Vagina (tissue), 2 donors: ENCODE measurements around the gene LONP1. TPM values are rescaled to one million over a fixed set of nuclear protein-coding genes. Genes with fewer than 3 reads are reported as not detected.
A peak's percentile ranks its signal among the peaks of the same experiment; 100 is the strongest.
"Not testable (repeated sequence)": the region's sequence is repeated elsewhere in the genome, so short reads cannot be mapped to it uniquely, and the experiment has no call there.

Experiments
- DNase-seq, 2 donors: peaks; one replicate each; pipeline ENCODE4 v3.0.0-alpha.2; 2017; ENCODE audit errors: extremely low spot score in 2 of 2
- H3K27ac ChIP-seq: fragments of 200-600 bp; sonication (generic); one replicate; pipeline ENCODE4 v1.5.1; 2019
- H3K27me3 ChIP-seq: fragments of 200-600 bp; sonication (generic); one replicate; pipeline ENCODE4 v1.5.1; 2019
- H3K36me3 ChIP-seq, 2 donors: fragments of 200-600 bp; sonication (generic); one replicate each; pipeline ENCODE4 v1.5.1; 2017 to 2019
- H3K4me1 ChIP-seq: fragments of 200-600 bp; sonication (generic); one replicate; pipeline ENCODE4 v1.5.1; 2019
- H3K4me3 ChIP-seq, 2 donors: fragments of 200-600 bp; sonication (generic); 1 replicate in 1 of 2; 2 replicates in 1 of 2; pipeline ENCODE4 v1.5.1; 2016 to 2019
- H3K9me3 ChIP-seq: fragments of 200-600 bp; sonication (generic); one replicate; pipeline ENCODE4 v1.5.1; 2019
- POLR2A ChIP-seq, 2 donors: fragments of 450-650 bp; IDR thresholded peaks; one replicate each; pipeline ENCODE4 v1.6.1; 2017; ENCODE audit warnings: antibody characterized with exemption in 2 of 2, mild to moderate bottlenecking in 2 of 2, moderate library complexity in 2 of 2
- POLR2AphosphoS5 ChIP-seq, 2 donors: sonication (generic); formaldehyde crosslinking; IDR thresholded peaks; one replicate each; pipeline ENCODE4 v1.9.0; 2017; ENCODE audit warnings: antibody characterized with exemption in 2 of 2, mild to moderate bottlenecking in 2 of 2, low read depth in 1 of 2; ENCODE audit not compliant: insufficient read depth in 1 of 2
- intact Hi-C: fragments of 100-400 bp; cut with DNase I; formaldehyde crosslinking; loops from one replicate; pipeline ENCODE4 v1.15.1; 2023
- total RNA-seq: library from RNA; depleted of rRNA; stranded (reverse); fragments of >200 nt; gene quantifications from one replicate; pipeline ENCODE4 v1.2.3, GENCODE V29; 2016
- TF ChIP-seq, protein P1 (sequence below), 3 experiments: fragments of 450-650 bp in 2 of 3; fragments of 200-600 bp in 1 of 3; sonication (generic) in 1 of 3; IDR thresholded peaks; one replicate each; pipeline ENCODE4 v1.5.1; 2017 to 2019; ENCODE audit warnings: antibody characterized with exemption in 3 of 3, mild to moderate bottlenecking in 2 of 3, moderate library complexity in 2 of 3

Gene LONP1
- total RNA-seq, 1 donor from 2014 or later: 53.3 TPM

GRCh38 chr19:5742051-5742450 lies 22.1 kb upstream of the LONP1 start:
- intact Hi-C loops: no loop called here
- TF ChIP-seq POLR2A (IDR thresholded peaks at IDR 0.05): no peak
- no peak for TF ChIP-seq POLR2AphosphoS5 (IDR thresholded peaks at IDR 0.05; ENCODE audit: insufficient read depth in 1 of 2, low read depth in 1 of 2)
- TF ChIP-seq, protein P1, sequence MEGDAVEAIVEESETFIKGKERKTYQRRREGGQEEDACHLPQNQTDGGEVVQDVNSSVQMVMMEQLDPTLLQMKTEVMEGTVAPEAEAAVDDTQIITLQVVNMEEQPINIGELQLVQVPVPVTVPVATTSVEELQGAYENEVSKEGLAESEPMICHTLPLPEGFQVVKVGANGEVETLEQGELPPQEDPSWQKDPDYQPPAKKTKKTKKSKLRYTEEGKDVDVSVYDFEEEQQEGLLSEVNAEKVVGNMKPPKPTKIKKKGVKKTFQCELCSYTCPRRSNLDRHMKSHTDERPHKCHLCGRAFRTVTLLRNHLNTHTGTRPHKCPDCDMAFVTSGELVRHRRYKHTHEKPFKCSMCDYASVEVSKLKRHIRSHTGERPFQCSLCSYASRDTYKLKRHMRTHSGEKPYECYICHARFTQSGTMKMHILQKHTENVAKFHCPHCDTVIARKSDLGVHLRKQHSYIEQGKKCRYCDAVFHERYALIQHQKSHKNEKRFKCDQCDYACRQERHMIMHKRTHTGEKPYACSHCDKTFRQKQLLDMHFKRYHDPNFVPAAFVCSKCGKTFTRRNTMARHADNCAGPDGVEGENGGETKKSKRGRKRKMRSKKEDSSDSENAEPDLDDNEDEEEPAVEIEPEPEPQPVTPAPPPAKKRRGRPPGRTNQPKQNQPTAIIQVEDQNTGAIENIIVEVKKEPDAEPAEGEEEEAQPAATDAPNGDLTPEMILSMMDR (IDR thresholded peaks at IDR 0.05): no peak
- no peak overlapping the region for H3K4me3 ChIP-seq

GRCh38 chr19:5738423-5738822 lies 18.5 kb upstream of the LONP1 start:
- no peak overlapping the region for H3K27ac ChIP-seq
- no peaks in the 10 kb centered on the region for H3K4me1 ChIP-seq
- H3K4me3 ChIP-seq: no peak overlapping the region
- TF ChIP-seq POLR2A (IDR thresholded peaks at IDR 0.05): no peak
- H3K27me3 ChIP-seq: no peaks in the 10 kb centered on the region
- intact Hi-C loops: no loop called here
- H3K36me3 ChIP-seq: no peaks in the 10 kb centered on the region
- no peak for DNase-seq
- no peaks in the 10 kb centered on the region for H3K9me3 ChIP-seq

More at GRCh38 chr19:5742051-5742450, 22.1 kb upstream of the LONP1 start:
- Histone ChIP-seq H3K27me3 (no peaks in the 10 kb centered on the region), H3K36me3 (no peaks in the 10 kb centered on the region), H3K9me3 (no peaks in the 10 kb centered on the region), H3K4me1 (no peaks in the 10 kb centered on the region), H3K27ac (no peak overlapping the region)
- no peak for DNase-seq

GRCh38 chr19:5733172-5733571 lies 13.2 kb upstream of the LONP1 start:
- H3K27me3 ChIP-seq, H3K36me3 ChIP-seq, intact Hi-C loops, DNase-seq, H3K4me1 ChIP-seq, H3K9me3 ChIP-seq, H3K27ac ChIP-seq, H3K4me3 ChIP-seq: not testable (repeated sequence)

DNA sequence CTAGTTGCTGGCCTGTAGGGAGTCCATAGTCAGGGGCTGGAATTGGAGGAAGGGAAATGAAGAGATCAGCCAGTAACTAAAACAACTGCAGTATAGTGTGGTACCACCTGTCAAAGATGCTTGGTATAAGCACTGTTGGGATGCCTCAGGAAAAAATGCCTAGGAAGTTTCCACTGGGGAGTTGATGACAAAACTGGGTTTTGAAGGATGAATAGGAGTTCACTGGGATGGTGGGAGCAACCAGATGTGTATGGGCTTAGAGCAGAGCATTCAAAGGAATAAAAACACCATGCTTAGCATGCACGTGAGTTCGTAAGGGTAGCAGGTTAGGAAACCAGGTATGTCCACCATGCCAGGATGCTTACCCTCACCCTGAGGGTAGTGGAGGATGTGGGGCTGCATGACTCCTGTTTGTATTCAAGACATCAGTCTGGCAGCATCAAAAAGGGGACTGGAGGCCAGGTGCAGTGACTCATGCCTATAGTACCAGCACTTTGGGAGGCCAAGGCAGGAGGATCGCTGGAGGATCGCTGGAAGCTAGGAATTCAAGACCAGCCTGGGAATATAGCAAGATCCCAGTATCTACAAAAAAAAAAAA lies 7.6 kb upstream of the LONP1 start:
- no peaks in the 10 kb centered on the region for H3K36me3 ChIP-seq
- DNase-seq: no peak
- H3K27ac ChIP-seq: no peak overlapping the region
- H3K27me3 ChIP-seq: no peaks in the 10 kb centered on the region
- no peaks in the 10 kb centered on the region for H3K4me1 ChIP-seq
- TF ChIP-seq POLR2AphosphoS5 (IDR thresholded peaks at IDR 0.05; ENCODE audit: insufficient read depth in 1 of 2, low read depth in 1 of 2) (no peak), POLR2A (IDR thresholded peaks at IDR 0.05) (no peak)
- TF ChIP-seq, protein P1 (IDR thresholded peaks at IDR 0.05): no peak
- intact Hi-C loops: no loop called here
- no peaks in the 10 kb centered on the region for H3K9me3 ChIP-seq
- no peak overlapping the region for H3K4me3 ChIP-seq

GRCh38 chr19:5719274-5719960 lies 529 bp downstream of the LONP1 start:
- H3K27me3 ChIP-seq: no peaks in the 10 kb centered on the region
- TF ChIP-seq POLR2AphosphoS5 (IDR thresholded peaks at IDR 0.05; ENCODE audit: insufficient read depth in 1 of 2, low read depth in 1 of 2) (no peak), POLR2A (IDR thresholded peaks at IDR 0.05) (no peak)
- TF ChIP-seq, protein P1 (IDR thresholded peaks at IDR 0.05): no peak
- H3K9me3 ChIP-seq: no peaks in the 10 kb centered on the region
- H3K27ac ChIP-seq: peak overlapping the region; percentile 93
- DNase-seq: no peak
- peaks cover 31% of the 10 kb centered on the region for H3K4me1 ChIP-seq
- H3K4me3 ChIP-seq: peak overlapping the region; percentile 75 to 94
- intact Hi-C loops: no loop called here
- H3K36me3 ChIP-seq: no peaks in the 10 kb centered on the region

DNA sequence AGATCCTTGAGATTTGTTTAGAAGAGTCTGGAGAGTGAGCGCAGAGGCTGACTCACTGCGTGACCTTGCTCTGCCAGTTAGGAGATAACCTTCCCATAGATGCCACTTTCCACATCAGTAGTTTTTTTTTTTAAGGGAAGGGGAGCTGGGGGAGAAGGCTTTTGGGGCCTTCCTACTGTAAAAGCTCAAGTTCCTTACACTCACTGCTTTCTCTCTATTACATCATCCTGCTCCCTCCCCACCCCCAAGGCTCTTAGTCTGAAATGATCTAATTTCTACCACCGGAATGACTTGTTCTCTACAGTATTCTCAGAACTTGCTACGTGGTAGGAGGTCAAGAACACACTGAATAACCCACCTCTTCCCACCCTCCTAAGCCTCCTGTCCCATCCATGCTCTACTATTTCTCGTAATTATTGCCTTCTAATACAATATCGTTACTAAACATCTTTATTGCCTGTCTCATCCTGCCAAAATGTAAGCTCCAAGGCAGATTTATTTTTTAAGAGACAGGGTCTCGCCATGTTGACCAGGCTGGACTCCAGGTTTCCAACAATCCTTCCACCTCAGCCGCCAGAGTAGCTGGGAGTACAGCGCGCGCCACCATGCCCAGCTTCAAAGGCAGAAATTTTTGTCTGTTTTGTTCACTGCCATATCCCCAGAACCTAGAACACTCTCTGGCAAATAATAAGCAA lies 1.2 kb downstream of the LONP1 start:
- TF ChIP-seq POLR2AphosphoS5 (IDR thresholded peaks at IDR 0.05; ENCODE audit: insufficient read depth in 1 of 2, low read depth in 1 of 2): no peak
- TF ChIP-seq, protein P1 (IDR thresholded peaks at IDR 0.05): no peak
- no peak for TF ChIP-seq POLR2A (IDR thresholded peaks at IDR 0.05)
- intact Hi-C loops: no loop called here
- Histone ChIP-seq H3K36me3 (peaks cover 0 to 2% of the 10 kb centered on the region in 2 donors), H3K4me1 (peaks cover 31% of the 10 kb centered on the region), H3K27ac (peak overlapping the region; percentile 93), H3K4me3 (peak overlapping the region; percentile 75 to 94), H3K9me3 (no peaks in the 10 kb centered on the region), H3K27me3 (no peaks in the 10 kb centered on the region)
- DNase-seq: no peak
